WTC11 (cell line): ENCODE data around the gene MARF1. TPM values are rescaled to one million over a fixed set of nuclear protein-coding genes. Genes with fewer than 3 reads are reported as not detected.

ENCODE experiments used
- ATAC-seq: fragments of 200-7000 bp; cut with Tn5 transposase; 2 replicates; pipeline ENCODE4 v1.10.0; 2021; ENCODE audit warnings: mild to moderate bottlenecking, moderate library complexity
- CTCF ChIA-PET: fragments of 300-600 bp; sonication (Branson Sonifier 250); formaldehyde crosslinking; loops from one replicate; lab custom pipeline; 2021; ENCODE audit warnings: antibody characterized with exemption; lab: Charles Lee
- POLR2A ChIA-PET: fragments of 350-600 bp; sonication (Branson Sonifier 250); formaldehyde crosslinking; loops from one replicate; lab custom pipeline; 2021; ENCODE audit warnings: antibody characterized with exemption; lab: Charles Lee
- DNase-seq: peaks from one replicate; pipeline ENCODE4 v3.0.0; 2021; ENCODE audit warnings: low spot score
- H3K27ac Mint-ChIP-seq: 2 replicates; pipeline ENCODE4 v1.8.0; 2021; ENCODE audit warnings: mixed read lengths
- H3K27me3 Mint-ChIP-seq: 2 replicates; pipeline ENCODE4 v1.8.0; 2021; ENCODE audit warnings: low read depth, mild to moderate bottlenecking, moderate library complexity, mixed read lengths
- H3K36me3 Mint-ChIP-seq: 2 replicates; pipeline ENCODE4 v1.8.0; 2021; ENCODE audit warnings: mixed read lengths
- H3K4me1 Mint-ChIP-seq: 2 replicates; pipeline ENCODE4 v1.8.0; 2022; ENCODE audit warnings: mixed read lengths
- H3K4me3 Mint-ChIP-seq: 2 replicates; pipeline ENCODE4 v1.8.0; 2021; ENCODE audit warnings: mild to moderate bottlenecking, moderate library complexity, mixed read lengths
- H3K9me3 Mint-ChIP-seq: 2 replicates; pipeline ENCODE4 v1.8.0; 2021; ENCODE audit warnings: mixed read lengths
- ATF1 ChIP-seq: sonication (generic); formaldehyde crosslinking; IDR thresholded peaks from 2 replicates; pipeline ENCODE4 v1.8.1; 2023; ENCODE audit warnings: mild to moderate bottlenecking, moderate library complexity, missing genetic modification reagents
- CREM ChIP-seq: sonication (generic); formaldehyde crosslinking; IDR thresholded peaks from 2 replicates; pipeline ENCODE4 v1.8.1; 2022; ENCODE audit warnings: mild to moderate bottlenecking, missing genetic modification reagents, moderate library complexity
- EMX1 ChIP-seq: fragments of 250-450 bp; sonication (Bioruptor Pico); IDR thresholded peaks from 2 replicates; pipeline ENCODE4 v1.8.0; 2021; ENCODE audit warnings: mild to moderate bottlenecking
- ESRRA ChIP-seq: sonication (generic); formaldehyde crosslinking; IDR thresholded peaks from 2 replicates; pipeline ENCODE4 v1.8.1; 2022; ENCODE audit warnings: mild to moderate bottlenecking, missing genetic modification reagents, borderline replicate concordance
- ETV6 ChIP-seq: sonication (generic); formaldehyde crosslinking; IDR thresholded peaks from 2 replicates; pipeline ENCODE4 v1.8.1; 2022; ENCODE audit warnings: mild to moderate bottlenecking, missing genetic modification reagents
- FOXP1 ChIP-seq: sonication (generic); formaldehyde crosslinking; IDR thresholded peaks from 2 replicates; pipeline ENCODE4 v1.8.0; 2022; ENCODE audit warnings: missing genetic modification reagents, mild to moderate bottlenecking, moderate library complexity, borderline replicate concordance
- GTF2I ChIP-seq: fragments of 250-450 bp; sonication (Bioruptor Pico); conservative IDR thresholded peaks from 2 replicates; pipeline ENCODE4 v1.4.0; 2021; ENCODE audit warnings: mild to moderate bottlenecking
- IRF2 ChIP-seq: sonication (generic); formaldehyde crosslinking; IDR thresholded peaks from 2 replicates; pipeline ENCODE4 v1.8.0; 2022; ENCODE audit warnings: low read depth, missing genetic modification reagents, borderline replicate concordance
- JAZF1 ChIP-seq: fragments of 250-450 bp; sonication (Bioruptor Pico); IDR thresholded peaks from 2 replicates; pipeline ENCODE4 v1.9.0; 2021; ENCODE audit warnings: moderate library complexity, mild to moderate bottlenecking, inconsistent platforms
- NFE2L1 ChIP-seq: sonication (generic); formaldehyde crosslinking; IDR thresholded peaks from 2 replicates; pipeline ENCODE4 v1.8.1; 2023; ENCODE audit warnings: missing genetic modification reagents
- NR1H2 ChIP-seq: sonication (generic); formaldehyde crosslinking; IDR thresholded peaks from 2 replicates; pipeline ENCODE4 v1.9.0; 2021; ENCODE audit warnings: mild to moderate bottlenecking, moderate library complexity, missing genetic modification reagents
- NR2C2 ChIP-seq: sonication (generic); formaldehyde crosslinking; IDR thresholded peaks from 2 replicates; pipeline ENCODE4 v1.8.0; 2022; ENCODE audit warnings: mild to moderate bottlenecking, missing genetic modification reagents
- NR3C1 ChIP-seq: sonication (generic); formaldehyde crosslinking; conservative IDR thresholded peaks from 2 replicates; pipeline ENCODE4 v1.8.1; 2023; ENCODE audit warnings: low read depth, mild to moderate bottlenecking, missing genetic modification reagents
- OVOL2 ChIP-seq: fragments of 250-450 bp; sonication (Bioruptor Pico); IDR thresholded peaks from 2 replicates; pipeline ENCODE4 v1.9.0; 2021; ENCODE audit warnings: mild to moderate bottlenecking, borderline replicate concordance
- TCF7 ChIP-seq: sonication (generic); formaldehyde crosslinking; IDR thresholded peaks from 2 replicates; pipeline ENCODE4 v1.8.0; 2022; ENCODE audit warnings: mild to moderate bottlenecking, low read depth, missing genetic modification reagents, moderate library complexity
- TEAD1 ChIP-seq: sonication (generic); formaldehyde crosslinking; IDR thresholded peaks from 2 replicates; pipeline ENCODE4 v1.8.0; 2022; ENCODE audit warnings: mild to moderate bottlenecking, missing genetic modification reagents
- TEAD4 ChIP-seq: sonication (generic); formaldehyde crosslinking; IDR thresholded peaks from 2 replicates; pipeline ENCODE4 v1.8.0; 2022; ENCODE audit warnings: mild to moderate bottlenecking, missing genetic modification reagents
- ZBTB21 ChIP-seq: sonication (generic); formaldehyde crosslinking; IDR thresholded peaks from 2 replicates; pipeline ENCODE4 v1.8.1; 2023; ENCODE audit warnings: mild to moderate bottlenecking, missing genetic modification reagents, borderline replicate concordance
- ZNF671 ChIP-seq: fragments of 250-450 bp; sonication (Bioruptor Pico); IDR thresholded peaks from 2 replicates; pipeline ENCODE4 v1.8.0; 2021; ENCODE audit warnings: mild to moderate bottlenecking
- total RNA-seq: library from RNA; stranded (reverse); gene quantifications from 3 replicates; pipeline ENCODE4 v1.2.3, GENCODE V29; 2021
- TF ChIP-seq, protein P1 (sequence below): sonication (generic); formaldehyde crosslinking; IDR thresholded peaks from 2 replicates; pipeline ENCODE4 v1.8.1; 2022; ENCODE audit warnings: low read depth, mild to moderate bottlenecking, moderate library complexity, missing genetic modification reagents, borderline replicate concordance
- TF ChIP-seq, protein P2 (sequence below): sonication (generic); formaldehyde crosslinking; IDR thresholded peaks from 2 replicates; pipeline ENCODE4 v1.8.0; 2023; ENCODE audit warnings: missing genetic modification reagents
- TF ChIP-seq, protein P3 (sequence below): fragments of 250-450 bp; sonication (Bioruptor Pico); IDR thresholded peaks from 2 replicates; pipeline ENCODE4 v2.1.2; 2022; ENCODE audit warnings: mild to moderate bottlenecking, moderate library complexity
- TF ChIP-seq, protein P4 (sequence below): sonication (generic); formaldehyde crosslinking; IDR thresholded peaks from 2 replicates; pipeline ENCODE4 v1.8.1; 2022; ENCODE audit warnings: missing genetic modification reagents, borderline replicate concordance
- TF ChIP-seq, protein P5 (sequence below): sonication (generic); formaldehyde crosslinking; IDR thresholded peaks from 2 replicates; pipeline ENCODE4 v1.8.0; 2022; ENCODE audit warnings: mild to moderate bottlenecking, missing genetic modification reagents
- TF ChIP-seq, protein P6 (sequence below): sonication (generic); formaldehyde crosslinking; IDR thresholded peaks from 2 replicates; pipeline ENCODE4 v1.8.1; 2022; ENCODE audit warnings: mild to moderate bottlenecking, moderate library complexity, missing genetic modification reagents

Gene MARF1
- total RNA-seq, 1 experiment from 2014 or later, result 31.9 TPM

DNA sequence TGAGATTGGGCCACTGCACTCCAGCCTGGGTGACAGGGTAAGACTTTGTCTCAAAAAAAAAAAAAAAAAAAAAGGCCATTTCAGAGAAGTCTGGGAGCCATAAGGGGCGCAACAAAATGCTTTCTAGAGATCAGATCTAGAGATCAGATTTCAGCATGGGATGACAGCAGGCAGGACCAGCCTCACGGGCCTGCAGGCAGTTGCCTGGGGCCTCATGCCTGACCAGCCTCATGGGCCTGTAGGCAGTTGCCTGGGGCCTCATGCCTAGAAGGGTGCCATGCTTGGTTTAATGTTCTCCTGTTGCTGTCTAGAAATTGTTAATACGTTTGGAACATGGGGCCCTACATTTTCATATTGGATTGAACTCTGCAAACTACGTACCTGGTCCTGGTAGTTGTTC is 59.4 kb downstream of the MARF1 start:
- peaks cover 34% of the 10 kb centered on the region for H3K9me3 Mint-ChIP-seq
- H3K4me1 Mint-ChIP-seq, result no peaks in the 10 kb centered on the region

DNA sequence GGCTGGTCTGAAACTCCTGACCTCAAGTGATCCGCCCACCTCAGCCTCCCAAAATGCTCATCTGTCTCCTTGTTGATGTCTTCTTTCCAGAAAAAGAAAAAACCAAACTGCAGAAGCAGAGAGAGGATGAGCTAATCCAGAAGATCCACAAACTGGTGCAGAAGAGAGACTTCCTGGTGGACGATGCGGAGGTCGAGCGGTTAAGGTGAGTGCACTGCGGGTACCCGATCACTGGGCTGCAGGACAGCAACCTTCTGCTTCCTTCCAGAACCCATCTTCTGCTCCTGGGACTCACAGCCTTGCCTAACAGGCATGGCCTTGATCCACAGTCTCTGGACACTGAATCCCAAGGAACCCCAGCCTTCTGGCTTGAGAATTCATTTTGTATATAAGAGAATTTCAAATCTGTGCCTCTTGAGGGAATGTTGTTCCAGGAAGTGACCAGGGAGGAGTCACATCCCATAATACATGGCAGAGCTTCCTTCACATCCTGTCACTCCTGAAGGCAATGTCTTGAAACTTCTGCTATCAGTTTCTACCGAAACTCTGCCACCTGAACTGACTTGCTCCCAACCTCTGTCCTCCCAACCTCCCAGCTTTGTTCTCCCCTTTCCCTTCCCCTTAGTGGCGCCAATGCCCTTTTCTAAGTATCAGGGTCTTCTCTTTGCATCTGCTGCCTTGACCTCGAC is 61.7 kb downstream of the MARF1 start:
- Mint-ChIP-seq H3K27me3 (no peaks in the 10 kb centered on the region), H3K4me1 (no peaks in the 10 kb centered on the region), H3K27ac (no peak overlapping the region), H3K9me3 (peaks cover 27% of the 10 kb centered on the region), H3K36me3 (peaks cover 22% of the 10 kb centered on the region), H3K4me3 (no peak overlapping the region)
- ChIA-PET CTCF (no interaction called here), POLR2A (no interaction called here)
- ATAC-seq (no peak), DNase-seq (no peak)
- no peak for TF ChIP-seq CREM

More for the DNA sequence above, 59.4 kb downstream of the MARF1 start:
- peaks cover 44% of the 10 kb centered on the region for H3K36me3 Mint-ChIP-seq
- H3K27ac Mint-ChIP-seq, result no peak overlapping the region
- no peak overlapping the region for H3K4me3 Mint-ChIP-seq
- POLR2A ChIA-PET, result interaction anchor here (0.6 kb wide), 1 partner anchor 227 kb away, joined by 3 read pairs; no protein-coding TSS in a partner anchor
- DNase-seq, result no peak
- ATAC-seq, result no peak
- CTCF ChIA-PET, result interaction anchor here (0.6 kb wide), 1 partner anchor 123 kb away, joined by 3 read pairs; no protein-coding TSS in a partner anchor
- no peaks in the 10 kb centered on the region for H3K27me3 Mint-ChIP-seq
- TF ChIP-seq EMX1 (no peak), NR3C1 (CRISPR knock-in tag) (no peak), FOXP1 (no peak), NR1H2 (CRISPR knock-in tag) (no peak), JAZF1 (CRISPR knock-in tag) (no peak), IRF2 (CRISPR knock-in tag) (no peak), ATF1 (CRISPR knock-in tag) (no peak), TCF7 (CRISPR knock-in tag) (no peak), ESRRA (CRISPR knock-in tag) (no peak), ZBTB21 (CRISPR knock-in tag) (no peak), TEAD4 (CRISPR knock-in tag) (no peak)
- TF ChIP-seq, protein P1, sequence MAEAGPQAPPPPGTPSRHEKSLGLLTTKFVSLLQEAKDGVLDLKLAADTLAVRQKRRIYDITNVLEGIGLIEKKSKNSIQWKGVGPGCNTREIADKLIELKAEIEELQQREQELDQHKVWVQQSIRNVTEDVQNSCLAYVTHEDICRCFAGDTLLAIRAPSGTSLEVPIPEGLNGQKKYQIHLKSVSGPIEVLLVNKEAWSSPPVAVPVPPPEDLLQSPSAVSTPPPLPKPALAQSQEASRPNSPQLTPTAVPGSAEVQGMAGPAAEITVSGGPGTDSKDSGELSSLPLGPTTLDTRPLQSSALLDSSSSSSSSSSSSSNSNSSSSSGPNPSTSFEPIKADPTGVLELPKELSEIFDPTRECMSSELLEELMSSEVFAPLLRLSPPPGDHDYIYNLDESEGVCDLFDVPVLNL (CRISPR knock-in tag), result no peak
- TF ChIP-seq, protein P2, sequence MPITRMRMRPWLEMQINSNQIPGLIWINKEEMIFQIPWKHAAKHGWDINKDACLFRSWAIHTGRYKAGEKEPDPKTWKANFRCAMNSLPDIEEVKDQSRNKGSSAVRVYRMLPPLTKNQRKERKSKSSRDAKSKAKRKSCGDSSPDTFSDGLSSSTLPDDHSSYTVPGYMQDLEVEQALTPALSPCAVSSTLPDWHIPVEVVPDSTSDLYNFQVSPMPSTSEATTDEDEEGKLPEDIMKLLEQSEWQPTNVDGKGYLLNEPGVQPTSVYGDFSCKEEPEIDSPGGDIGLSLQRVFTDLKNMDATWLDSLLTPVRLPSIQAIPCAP (CRISPR knock-in tag), result no peak
- TF ChIP-seq, protein P3, sequence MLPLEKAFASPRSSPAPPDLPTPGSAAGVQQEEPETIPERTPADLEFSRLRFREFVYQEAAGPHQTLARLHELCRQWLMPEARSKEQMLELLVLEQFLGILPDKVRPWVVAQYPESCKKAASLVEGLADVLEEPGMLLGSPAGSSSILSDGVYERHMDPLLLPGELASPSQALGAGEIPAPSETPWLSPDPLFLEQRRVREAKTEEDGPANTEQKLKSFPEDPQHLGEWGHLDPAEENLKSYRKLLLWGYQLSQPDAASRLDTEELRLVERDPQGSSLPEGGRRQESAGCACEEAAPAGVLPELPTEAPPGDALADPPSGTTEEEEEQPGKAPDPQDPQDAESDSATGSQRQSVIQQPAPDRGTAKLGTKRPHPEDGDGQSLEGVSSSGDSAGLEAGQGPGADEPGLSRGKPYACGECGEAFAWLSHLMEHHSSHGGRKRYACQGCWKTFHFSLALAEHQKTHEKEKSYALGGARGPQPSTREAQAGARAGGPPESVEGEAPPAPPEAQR (CRISPR knock-in tag), result no peak
- TF ChIP-seq, protein P4, sequence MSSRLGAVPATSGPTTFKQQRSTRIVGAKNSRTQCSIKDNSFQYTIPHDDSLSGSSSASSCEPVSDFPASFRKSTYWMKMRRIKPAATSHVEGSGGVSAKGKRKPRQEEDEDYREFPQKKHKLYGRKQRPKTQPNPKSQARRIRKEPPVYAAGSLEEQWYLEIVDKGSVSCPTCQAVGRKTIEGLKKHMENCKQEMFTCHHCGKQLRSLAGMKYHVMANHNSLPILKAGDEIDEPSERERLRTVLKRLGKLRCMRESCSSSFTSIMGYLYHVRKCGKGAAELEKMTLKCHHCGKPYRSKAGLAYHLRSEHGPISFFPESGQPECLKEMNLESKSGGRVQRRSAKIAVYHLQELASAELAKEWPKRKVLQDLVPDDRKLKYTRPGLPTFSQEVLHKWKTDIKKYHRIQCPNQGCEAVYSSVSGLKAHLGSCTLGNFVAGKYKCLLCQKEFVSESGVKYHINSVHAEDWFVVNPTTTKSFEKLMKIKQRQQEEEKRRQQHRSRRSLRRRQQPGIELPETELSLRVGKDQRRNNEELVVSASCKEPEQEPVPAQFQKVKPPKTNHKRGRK (CRISPR knock-in tag), result no peak

DNA sequence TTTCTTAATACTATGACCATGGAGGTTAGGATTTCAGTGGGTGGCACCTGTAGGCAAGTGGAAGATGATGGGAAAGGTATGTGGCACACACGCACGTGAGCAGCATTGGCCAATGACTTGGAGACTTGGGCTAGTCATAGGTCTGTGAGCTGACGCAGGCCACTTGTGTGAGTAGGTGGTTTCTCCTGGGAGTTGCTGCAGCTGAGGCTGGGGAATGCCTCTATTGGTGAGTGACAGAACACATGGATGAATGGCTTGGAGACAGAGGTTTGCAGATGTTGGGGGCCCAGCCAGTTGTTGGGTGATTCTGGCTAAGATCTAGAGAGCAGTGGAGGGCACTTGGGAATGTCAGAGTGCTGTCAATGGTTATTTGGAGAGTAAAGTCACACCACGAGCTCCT is 64.1 kb downstream of the MARF1 start:
- Mint-ChIP-seq H3K27me3 (no peaks in the 10 kb centered on the region), H3K9me3 (peaks cover 10% of the 10 kb centered on the region), H3K36me3 (peaks cover 4% of the 10 kb centered on the region), H3K27ac (no peak overlapping the region), H3K4me3 (no peak overlapping the region), H3K4me1 (no peaks in the 10 kb centered on the region)
- ChIA-PET CTCF (no interaction called here), POLR2A (no interaction called here)
- no peak for DNase-seq
- no peak for ATAC-seq
- TF ChIP-seq NFE2L1 (CRISPR knock-in tag) (no peak), ETV6 (CRISPR knock-in tag) (no peak), TEAD1 (CRISPR knock-in tag) (no peak), ZNF671 (CRISPR knock-in tag) (no peak), GTF2I (CRISPR knock-in tag) (no peak), NR2C2 (CRISPR knock-in tag) (no peak), OVOL2 (CRISPR knock-in tag) (no peak)
- TF ChIP-seq, protein P5, sequence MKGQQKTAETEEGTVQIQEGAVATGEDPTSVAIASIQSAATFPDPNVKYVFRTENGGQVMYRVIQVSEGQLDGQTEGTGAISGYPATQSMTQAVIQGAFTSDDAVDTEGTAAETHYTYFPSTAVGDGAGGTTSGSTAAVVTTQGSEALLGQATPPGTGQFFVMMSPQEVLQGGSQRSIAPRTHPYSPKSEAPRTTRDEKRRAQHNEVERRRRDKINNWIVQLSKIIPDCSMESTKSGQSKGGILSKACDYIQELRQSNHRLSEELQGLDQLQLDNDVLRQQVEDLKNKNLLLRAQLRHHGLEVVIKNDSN (CRISPR knock-in tag), result no peak
- TF ChIP-seq, protein P6, sequence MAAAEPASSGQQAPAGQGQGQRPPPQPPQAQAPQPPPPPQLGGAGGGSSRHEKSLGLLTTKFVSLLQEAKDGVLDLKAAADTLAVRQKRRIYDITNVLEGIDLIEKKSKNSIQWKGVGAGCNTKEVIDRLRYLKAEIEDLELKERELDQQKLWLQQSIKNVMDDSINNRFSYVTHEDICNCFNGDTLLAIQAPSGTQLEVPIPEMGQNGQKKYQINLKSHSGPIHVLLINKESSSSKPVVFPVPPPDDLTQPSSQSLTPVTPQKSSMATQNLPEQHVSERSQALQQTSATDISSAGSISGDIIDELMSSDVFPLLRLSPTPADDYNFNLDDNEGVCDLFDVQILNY (CRISPR knock-in tag), result no peak
- TF ChIP-seq, protein P3 (CRISPR knock-in tag), result no peak
